ENCODE results near the gene KRTAP1-4.
"Not testable (repeated sequence)": the region's sequence is repeated elsewhere in the genome, so short reads cannot be mapped to it uniquely, and the experiment has no call there.

Gene KRTAP1-4

DNA sequence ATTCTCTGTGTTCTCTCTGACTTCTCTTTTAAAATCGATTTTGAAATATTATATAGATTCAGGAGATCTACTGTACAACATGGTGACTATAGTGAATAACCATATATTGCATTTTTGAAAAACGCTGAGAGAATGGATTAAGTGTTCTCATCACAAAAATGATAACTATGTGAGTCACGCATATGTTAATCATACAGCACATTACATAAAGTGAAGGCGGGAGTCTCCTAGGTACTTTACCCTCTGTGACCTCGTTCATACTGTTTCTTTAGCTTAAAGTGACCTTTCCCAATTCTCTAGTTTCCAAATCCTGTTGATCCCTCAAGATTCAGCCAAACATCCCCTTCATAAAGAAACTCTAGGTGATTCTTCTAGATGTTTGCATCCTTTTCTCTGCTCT lies 27.2 kb downstream of the KRTAP1-4 start:
- DNase-seq, result no peak

DNA sequence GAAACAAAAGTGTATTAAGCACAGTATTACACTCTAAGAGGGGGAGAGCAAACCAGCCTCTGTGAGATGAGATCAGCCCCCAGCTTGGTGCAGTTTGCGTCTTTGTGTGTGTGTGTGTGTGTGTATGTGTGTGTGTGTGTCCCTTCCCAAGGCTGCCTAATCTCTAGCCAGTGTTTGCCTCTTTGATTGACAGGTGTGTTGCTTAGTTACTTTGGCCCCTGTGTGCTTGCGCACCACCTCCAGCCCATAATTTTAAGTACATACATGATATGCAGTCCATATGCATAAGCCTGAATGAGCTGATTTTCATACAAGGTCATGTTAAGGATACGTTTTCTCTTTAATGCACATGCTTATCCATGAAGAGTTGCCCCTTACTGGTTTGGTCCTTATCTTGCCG lies 28.2 kb downstream of the KRTAP1-4 start:
- DNase-seq, result no peak

DNA sequence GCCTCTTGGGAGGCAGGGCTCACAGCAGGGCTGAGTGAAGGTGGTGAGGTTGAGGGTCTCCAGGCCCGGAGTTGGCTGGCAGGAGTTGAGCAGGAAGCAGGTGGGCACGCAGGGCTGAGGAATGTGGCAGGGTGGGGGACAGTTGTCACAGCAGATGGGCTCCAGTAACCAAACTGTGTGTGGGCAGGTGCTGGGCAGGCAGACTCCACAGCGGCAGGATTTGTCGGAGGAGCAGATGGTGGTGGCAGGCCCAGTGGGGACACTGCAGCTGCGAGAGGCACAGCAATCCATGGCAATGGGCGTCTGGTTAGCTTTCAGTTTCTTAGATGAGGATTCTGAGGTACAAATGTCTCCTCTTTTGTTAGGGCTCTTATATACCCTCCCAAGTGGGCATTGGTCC lies 30.4 kb downstream of the KRTAP1-4 start, which contains the start of gene KRTAP3-2:
Gene KRTAP3-2, minus strand, starts transcription at position 344 of the 400 bp plus-strand sequence. Its CDS starts 53 bp downstream, at position 291.
- not testable (repeated sequence) for DNase-seq

DNA sequence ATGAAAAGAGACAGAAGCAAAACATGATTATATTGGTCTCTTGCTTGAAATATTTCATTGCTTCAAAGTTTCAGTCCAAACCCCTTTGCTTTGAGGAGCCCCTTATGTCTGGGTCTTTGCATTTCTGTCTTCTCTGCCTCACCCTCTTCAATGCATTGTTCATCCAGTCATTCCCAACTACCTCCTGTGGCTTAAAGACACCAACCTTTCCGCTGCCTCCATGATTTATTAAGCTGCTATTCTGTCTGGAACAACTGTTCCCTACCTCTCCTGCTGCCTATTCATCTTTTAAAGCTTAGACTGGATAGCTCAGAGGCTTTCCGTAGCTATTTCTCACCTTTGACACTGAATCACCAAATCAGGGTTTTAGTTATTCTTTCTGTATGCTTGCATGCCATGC lies 32.6 kb downstream of the KRTAP1-4 start:
- DNase-seq, result no peak

DNA sequence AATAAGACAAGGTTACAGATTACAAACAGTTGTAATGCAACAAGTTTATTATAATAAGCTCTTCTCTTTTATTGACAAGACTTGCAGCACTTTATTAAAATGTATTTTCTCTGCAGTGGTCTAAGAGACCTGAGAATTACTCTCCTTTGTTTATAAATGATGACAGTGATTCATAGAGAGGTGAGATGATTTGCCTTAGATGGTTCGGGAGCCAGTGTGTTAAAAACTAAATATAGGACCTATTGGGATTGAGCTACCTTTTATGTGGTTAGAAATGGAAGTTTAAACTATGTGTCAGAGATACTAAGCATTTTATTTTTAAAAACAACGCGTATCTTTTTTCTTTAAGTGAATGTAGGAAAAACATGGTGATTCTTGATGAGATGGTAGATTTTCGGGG lies 33.2 kb downstream of the KRTAP1-4 start:
- DNase-seq, result no peak

DNA sequence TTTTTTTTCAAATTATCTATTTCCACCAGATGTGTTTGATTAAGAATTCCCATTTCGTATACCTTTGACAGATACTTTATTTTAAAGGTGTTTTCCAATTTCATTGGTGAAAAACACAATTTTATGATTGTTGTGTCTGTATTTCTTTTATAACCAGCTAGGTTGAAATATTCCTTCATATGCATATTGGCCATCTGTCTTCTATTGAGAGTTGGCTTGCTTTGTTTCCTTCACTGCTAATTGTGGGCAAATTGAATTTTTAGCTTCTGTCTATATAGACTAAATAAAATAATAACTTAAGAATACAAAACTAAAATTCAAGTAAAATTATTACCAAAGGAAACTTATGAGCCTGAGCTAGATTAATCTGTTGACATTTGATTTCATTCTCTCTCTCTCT lies 34.9 kb downstream of the KRTAP1-4 start:
- DNase-seq, result no peak

DNA sequence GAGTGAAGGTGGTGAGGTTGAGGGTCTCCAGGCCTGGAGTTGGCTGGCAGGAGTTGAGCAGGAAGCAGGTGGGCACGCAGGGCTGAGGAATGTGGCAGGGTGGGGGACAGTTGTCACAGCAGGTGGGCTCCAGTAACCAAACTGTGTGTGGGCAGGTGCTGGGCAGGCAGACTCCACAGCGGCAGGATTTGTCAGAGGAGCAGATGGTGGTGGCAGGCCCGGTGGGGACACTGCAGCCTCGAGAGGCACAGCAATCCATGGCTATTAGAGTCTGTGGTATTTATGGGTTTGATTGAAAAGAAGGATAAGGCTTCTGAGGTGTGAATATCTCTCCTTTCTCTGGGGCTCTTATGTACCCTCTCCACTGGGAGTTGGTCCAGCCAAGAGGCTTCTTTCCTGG lies 36.2 kb downstream of the KRTAP1-4 start, which contains the start of gene KRTAP3-3:
Gene KRTAP3-3, minus strand, starts transcription at position 326 of the 400 bp plus-strand sequence. Its CDS starts 67 bp downstream, at position 259.
- no peak for DNase-seq

DNA sequence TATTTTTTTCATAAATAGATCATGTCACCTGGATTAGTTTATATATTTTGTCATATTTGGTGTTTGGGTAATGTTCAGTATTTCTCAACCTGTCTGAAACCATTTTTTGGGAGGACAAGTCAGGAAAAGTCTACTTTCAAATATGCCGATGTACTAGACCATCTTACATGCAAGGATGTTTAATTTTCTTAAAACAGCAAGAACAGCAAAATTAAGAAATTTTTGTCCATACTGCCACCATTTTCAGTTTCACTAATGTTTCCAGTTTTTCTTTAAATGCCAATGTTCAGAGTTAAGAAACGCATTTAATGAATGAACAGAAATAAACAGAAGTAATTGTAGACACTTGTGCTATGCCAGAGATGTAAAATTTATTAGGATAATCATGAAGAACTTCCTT lies 36.9 kb downstream of the KRTAP1-4 start:
- DNase-seq, result no peak

DNA sequence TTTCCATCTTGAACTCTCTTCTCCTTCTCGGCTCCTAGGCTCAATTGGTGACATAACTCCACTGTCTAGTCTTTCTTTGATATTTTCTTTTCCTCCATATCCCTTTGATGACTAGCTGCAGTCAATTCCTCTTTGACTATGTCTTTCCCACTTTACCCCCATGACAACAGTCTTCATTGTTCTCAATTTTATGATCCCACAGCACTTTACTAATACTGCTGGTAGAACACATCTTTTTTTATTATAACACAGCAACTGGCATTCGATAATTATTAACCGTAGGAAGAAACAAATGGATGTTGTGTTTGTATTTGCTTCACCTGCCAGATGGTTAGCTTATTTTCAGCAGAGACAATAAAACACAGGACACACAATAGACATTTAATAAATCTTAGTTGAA lies 37.3 kb downstream of the KRTAP1-4 start:
- DNase-seq, result no peak

DNA sequence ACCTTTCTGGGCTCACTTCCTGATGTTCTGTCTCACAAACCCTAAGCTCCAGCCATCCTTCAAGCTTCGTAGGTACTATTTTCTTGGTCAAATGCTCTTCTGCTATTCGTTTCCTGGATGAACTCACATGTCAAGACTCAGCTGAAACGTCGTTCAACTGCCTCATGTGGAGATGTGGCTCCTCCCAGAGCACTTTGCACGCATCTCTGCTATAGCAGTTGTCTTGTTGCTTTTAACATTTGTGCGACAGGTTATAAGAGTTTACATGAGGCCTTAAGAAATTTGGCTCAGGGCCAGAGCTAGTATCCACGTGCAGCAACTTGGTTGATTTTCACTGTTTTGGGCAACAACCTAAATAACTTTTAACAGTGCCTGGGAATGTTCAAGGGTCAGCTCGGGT lies 43.1 kb downstream of the KRTAP1-4 start:
- DNase-seq, result no peak

DNA sequence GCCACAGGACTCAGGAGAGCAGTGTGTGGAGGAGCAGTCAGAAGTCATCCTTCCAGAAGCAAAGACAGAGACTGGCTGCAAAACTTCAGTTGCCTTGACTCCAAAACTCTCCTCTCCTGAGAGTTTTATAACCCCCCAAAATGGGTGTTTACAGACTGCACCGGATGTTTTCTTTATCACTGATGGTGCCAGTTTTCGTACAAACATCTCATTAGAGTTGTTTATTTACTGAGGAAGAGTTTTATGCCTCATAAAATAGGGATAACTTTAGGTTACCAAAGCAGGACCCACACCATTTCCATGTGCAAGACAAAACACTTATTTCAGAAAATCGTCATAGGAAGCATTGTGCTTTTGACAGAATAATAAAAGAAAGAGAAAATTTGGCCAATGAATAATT lies 45.8 kb downstream of the KRTAP1-4 start, which contains the start of gene KRT40:
Gene KRT40, minus strand, starts transcription at position 101 of the 400 bp plus-strand sequence. Its CDS starts 53 bp downstream, at position 48.
- DNase-seq, result no peak

DNA sequence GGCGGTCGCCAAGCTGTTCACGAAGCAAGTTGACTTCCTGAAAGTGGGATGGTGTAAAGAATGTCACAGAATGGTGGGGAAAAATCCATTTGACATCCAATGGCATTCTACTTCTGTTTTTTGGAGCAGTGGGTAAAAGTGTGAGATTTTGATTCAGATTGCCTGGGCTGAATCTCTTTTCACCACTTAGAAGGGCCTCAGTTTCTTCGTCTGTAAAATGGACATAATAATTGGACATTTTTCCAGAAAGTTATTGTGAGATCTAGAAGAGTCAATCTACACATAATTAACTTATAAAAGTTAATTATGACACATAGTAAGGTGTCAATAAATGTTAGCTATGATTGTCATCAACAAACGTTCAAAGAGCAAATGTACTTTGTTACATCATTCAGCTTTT lies 48.9 kb downstream of the KRTAP1-4 start:
- DNase-seq, result no peak

DNA sequence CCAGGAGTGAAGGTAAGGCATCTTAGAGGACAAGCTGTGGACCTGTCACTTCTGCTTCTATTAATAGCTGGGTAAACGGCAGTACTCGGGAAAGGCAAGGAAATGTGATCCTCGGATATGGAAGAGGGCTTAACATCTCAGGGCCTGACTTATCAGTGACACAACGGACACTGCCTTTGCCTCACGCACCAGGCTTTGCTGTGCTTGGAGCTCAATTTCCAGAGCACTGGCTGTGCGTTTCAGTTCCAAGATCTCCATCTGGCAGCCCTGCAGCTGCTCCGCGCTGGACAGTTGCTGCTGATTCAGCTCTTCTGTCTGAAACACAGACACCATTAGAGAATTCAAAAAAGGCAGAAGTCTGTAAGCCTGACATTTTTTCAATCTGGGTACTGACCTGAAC lies 49.4 kb downstream of the KRTAP1-4 start:
- peak; percentile 69 for DNase-seq

DNA sequence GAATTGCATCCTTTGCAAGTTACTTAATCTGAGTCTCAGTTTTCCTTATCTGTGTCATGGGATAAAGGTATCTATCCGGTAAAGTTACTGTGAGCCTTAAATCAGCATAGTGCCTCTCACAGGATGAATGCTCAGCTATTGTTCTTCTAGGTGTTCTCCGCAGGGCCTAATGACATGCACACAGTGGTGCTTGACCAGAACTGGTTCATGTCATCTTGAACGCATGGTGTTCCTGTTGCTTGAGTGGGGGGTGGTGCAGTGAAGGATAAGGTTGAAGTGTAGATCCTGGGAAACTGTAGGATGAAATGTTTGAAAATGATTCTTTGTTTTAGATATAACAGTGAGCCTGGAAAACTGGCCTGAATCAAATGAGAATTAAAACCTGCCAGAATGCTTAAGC lies 49.9 kb downstream of the KRTAP1-4 start:
- DNase-seq, result no peak

All from islet precursor cell (in vitro differentiated cells).